HCT116 (cell line): ENCODE results near the gene SLC35C1.

Experiments
- CEBPB ChIP-seq: IDR thresholded peaks from 2 replicates; pipeline ENCODE4 v1.6.1; 2012; ENCODE audit warnings: low read depth
- EZH2 ChIP-seq: fragments of 200-600 bp; sonication (generic); IDR thresholded peaks from 2 replicates; pipeline ENCODE4 v1.6.1; 2017; ENCODE audit warnings: antibody characterized with exemption, mixed run types
- EZH2phosphoT487 ChIP-seq: fragments of 200-600 bp; IDR thresholded peaks from 2 replicates; pipeline ENCODE4 v1.6.1; 2018; ENCODE audit warnings: antibody characterized with exemption, borderline replicate concordance
- POLR2A ChIP-seq: IDR thresholded peaks from 2 replicates; pipeline ENCODE4 v1.7.0; 2011; ENCODE audit warnings: borderline replicate concordance; ENCODE audit not compliant: insufficient read depth, insufficient read length; ENCODE audit errors: extremely low read depth
- POLR2AphosphoS5 ChIP-seq: IDR thresholded peaks from 2 replicates; pipeline ENCODE4 v1.6.1; 2011; ENCODE audit warnings: mild to moderate bottlenecking, low read depth, low read length, moderate library complexity
- RAD21 ChIP-seq: IDR thresholded peaks from 2 replicates; pipeline ENCODE4 v1.6.1; 2012; ENCODE audit warnings: low read depth, mild to moderate bottlenecking
- SIN3A ChIP-seq: IDR thresholded peaks from 2 replicates; pipeline ENCODE4 v1.6.1; 2012; ENCODE audit warnings: low read depth
- SP1 ChIP-seq: IDR thresholded peaks from 2 replicates; pipeline ENCODE4 v1.6.1; 2012; ENCODE audit warnings: low read depth
- SRF ChIP-seq: IDR thresholded peaks from 2 replicates; pipeline ENCODE4 v1.6.1; 2012; ENCODE audit warnings: low read depth
- ZFX ChIP-seq: fragments of 450-650 bp; IDR thresholded peaks from 2 replicates; pipeline ENCODE4 v1.6.1; 2017
- TF ChIP-seq, protein P1 (sequence below), 3 experiments: fragments of 200-600 bp in 1 of 3; sonication (generic) in 1 of 3; IDR thresholded peaks in 2 of 3; conservative IDR thresholded peaks in 1 of 3; 2 replicates each; pipeline ENCODE4 v1.5.1; 2012 to 2017; ENCODE audit warnings: low read depth in 2 of 3, low read length in 2 of 3, antibody characterized with exemption in 1 of 3, borderline replicate concordance in 1 of 3, control low read depth in 1 of 3, mild to moderate bottlenecking in 1 of 3, mixed read lengths in 1 of 3, mixed run types in 1 of 3, moderate library complexity in 1 of 3; ENCODE audit not compliant: insufficient read depth in 1 of 3
- TF ChIP-seq, protein P2 (sequence below): IDR thresholded peaks from 2 replicates; pipeline ENCODE4 v1.6.1; 2012
- TF ChIP-seq, protein P3 (sequence below): IDR thresholded peaks from 2 replicates; pipeline ENCODE4 v1.6.1; 2012; ENCODE audit warnings: low read depth
- TF ChIP-seq, protein P4 (sequence below): IDR thresholded peaks from 2 replicates; pipeline ENCODE4 v1.6.1; 2012

DNA sequence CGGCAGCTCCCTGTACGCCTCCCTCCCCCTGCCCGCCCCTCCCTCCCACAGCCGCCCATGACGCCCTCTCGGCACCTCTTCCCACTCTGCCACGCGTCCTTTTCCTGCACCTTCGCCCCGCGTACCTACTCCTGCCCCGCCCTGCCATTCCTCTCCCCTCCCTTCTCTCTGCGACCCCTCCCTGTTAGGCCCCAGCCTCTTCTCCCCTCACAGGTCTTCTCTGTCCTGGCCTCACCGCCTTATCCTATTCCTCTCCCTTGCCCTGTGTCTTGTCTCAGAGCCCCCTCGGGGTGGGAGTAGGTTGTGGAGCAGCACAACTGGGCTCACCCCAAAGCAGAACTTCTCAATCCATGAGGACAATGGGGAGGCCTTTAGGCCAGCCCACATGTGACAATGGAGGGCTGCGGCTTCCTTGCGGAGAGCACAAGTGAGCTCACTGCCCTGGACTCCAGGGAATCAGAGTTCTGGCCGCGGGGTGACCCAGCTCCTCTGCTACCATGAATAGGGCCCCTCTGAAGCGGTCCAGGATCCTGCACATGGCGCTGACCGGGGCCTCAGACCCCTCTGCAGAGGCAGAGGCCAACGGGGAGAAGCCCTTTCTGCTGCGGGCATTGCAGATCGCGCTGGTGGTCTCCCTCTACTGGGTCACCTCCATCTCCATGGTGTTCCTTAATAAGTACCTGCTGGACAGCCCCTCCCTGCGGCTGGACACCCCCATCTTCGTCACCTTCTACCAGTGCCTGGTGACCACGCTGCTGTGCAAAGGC lies 539 bp downstream of the SLC35C1 start:
- TF ChIP-seq EZH2phosphoT487 (no peak), POLR2AphosphoS5 (no peak), EZH2 (no peak), POLR2A (no peak), CEBPB (no peak), RAD21 (no peak), SP1 (no peak), ZFX (0 out of 2 replicates have a peak, but pooled peaks have one; percentile 7), SIN3A (no peak), SRF (no peak)
- TF ChIP-seq, protein P1, sequence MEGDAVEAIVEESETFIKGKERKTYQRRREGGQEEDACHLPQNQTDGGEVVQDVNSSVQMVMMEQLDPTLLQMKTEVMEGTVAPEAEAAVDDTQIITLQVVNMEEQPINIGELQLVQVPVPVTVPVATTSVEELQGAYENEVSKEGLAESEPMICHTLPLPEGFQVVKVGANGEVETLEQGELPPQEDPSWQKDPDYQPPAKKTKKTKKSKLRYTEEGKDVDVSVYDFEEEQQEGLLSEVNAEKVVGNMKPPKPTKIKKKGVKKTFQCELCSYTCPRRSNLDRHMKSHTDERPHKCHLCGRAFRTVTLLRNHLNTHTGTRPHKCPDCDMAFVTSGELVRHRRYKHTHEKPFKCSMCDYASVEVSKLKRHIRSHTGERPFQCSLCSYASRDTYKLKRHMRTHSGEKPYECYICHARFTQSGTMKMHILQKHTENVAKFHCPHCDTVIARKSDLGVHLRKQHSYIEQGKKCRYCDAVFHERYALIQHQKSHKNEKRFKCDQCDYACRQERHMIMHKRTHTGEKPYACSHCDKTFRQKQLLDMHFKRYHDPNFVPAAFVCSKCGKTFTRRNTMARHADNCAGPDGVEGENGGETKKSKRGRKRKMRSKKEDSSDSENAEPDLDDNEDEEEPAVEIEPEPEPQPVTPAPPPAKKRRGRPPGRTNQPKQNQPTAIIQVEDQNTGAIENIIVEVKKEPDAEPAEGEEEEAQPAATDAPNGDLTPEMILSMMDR (IDR thresholded peaks at IDR 0.05 in 2 of 3, conservative IDR thresholded peaks at IDR 0.05 in 1 of 3; ENCODE audit: borderline replicate concordance in 1 of 3, insufficient read depth in 1 of 3, low read depth in 2 of 3, low read length in 2 of 3): no peak
- TF ChIP-seq, protein P2, sequence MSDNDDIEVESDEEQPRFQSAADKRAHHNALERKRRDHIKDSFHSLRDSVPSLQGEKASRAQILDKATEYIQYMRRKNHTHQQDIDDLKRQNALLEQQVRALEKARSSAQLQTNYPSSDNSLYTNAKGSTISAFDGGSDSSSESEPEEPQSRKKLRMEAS: no peak
- TF ChIP-seq, protein P3, sequence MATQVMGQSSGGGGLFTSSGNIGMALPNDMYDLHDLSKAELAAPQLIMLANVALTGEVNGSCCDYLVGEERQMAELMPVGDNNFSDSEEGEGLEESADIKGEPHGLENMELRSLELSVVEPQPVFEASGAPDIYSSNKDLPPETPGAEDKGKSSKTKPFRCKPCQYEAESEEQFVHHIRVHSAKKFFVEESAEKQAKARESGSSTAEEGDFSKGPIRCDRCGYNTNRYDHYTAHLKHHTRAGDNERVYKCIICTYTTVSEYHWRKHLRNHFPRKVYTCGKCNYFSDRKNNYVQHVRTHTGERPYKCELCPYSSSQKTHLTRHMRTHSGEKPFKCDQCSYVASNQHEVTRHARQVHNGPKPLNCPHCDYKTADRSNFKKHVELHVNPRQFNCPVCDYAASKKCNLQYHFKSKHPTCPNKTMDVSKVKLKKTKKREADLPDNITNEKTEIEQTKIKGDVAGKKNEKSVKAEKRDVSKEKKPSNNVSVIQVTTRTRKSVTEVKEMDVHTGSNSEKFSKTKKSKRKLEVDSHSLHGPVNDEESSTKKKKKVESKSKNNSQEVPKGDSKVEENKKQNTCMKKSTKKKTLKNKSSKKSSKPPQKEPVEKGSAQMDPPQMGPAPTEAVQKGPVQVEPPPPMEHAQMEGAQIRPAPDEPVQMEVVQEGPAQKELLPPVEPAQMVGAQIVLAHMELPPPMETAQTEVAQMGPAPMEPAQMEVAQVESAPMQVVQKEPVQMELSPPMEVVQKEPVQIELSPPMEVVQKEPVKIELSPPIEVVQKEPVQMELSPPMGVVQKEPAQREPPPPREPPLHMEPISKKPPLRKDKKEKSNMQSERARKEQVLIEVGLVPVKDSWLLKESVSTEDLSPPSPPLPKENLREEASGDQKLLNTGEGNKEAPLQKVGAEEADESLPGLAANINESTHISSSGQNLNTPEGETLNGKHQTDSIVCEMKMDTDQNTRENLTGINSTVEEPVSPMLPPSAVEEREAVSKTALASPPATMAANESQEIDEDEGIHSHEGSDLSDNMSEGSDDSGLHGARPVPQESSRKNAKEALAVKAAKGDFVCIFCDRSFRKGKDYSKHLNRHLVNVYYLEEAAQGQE: no peak
- TF ChIP-seq, protein P4, sequence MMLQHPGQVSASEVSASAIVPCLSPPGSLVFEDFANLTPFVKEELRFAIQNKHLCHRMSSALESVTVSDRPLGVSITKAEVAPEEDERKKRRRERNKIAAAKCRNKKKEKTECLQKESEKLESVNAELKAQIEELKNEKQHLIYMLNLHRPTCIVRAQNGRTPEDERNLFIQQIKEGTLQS: no peak
